Suprapubic skin (tissue), 4 donors: Measurements from ENCODE around the gene F8A2. TPM values are rescaled to one million over a fixed set of nuclear protein-coding genes. Genes with fewer than 3 reads are reported as not detected.
"Not testable (repeated sequence)": the region's sequence is repeated elsewhere in the genome, so short reads cannot be mapped to it uniquely, and the experiment has no call there.

Experiments
- DNase-seq, 2 donors: peaks; one replicate each; pipeline ENCODE4 v3.0.0-alpha.2; 2019; ENCODE audit warnings: low spot score in 2 of 2
- H3K27ac ChIP-seq: fragments of 200-600 bp; sonication (generic); one replicate; pipeline ENCODE4 v1.5.1; 2019
- H3K27me3 ChIP-seq: fragments of 200-600 bp; sonication (generic); one replicate; pipeline ENCODE4 v1.5.1; 2019
- H3K36me3 ChIP-seq: fragments of 200-600 bp; sonication (generic); one replicate; pipeline ENCODE4 v1.5.1; 2019
- H3K4me1 ChIP-seq: fragments of 200-600 bp; sonication (generic); one replicate; pipeline ENCODE4 v1.5.1; 2019
- H3K4me3 ChIP-seq: fragments of 200-600 bp; sonication (generic); one replicate; pipeline ENCODE4 v1.5.1; 2019; ENCODE audit warnings: mild to moderate bottlenecking
- H3K9me3 ChIP-seq: fragments of 200-600 bp; sonication (generic); one replicate; pipeline ENCODE4 v1.5.1; 2019
- EP300 ChIP-seq: sonication (generic); formaldehyde crosslinking; IDR thresholded peaks from one replicate; pipeline ENCODE4 v1.6.1; 2017; ENCODE audit warnings: antibody characterized with exemption
- POLR2A ChIP-seq, 2 donors: fragments of 450-650 bp; IDR thresholded peaks; one replicate each; pipeline ENCODE4 v1.6.1; 2017; ENCODE audit warnings: antibody characterized with exemption in 2 of 2, mild to moderate bottlenecking in 2 of 2, moderate library complexity in 2 of 2
- POLR2AphosphoS5 ChIP-seq, 3 donors: sonication (generic); formaldehyde crosslinking; IDR thresholded peaks; one replicate each; pipeline ENCODE4 v1.6.1; 2017; ENCODE audit warnings: antibody characterized with exemption in 3 of 3
- WGBS: methylation state at CpG from one replicate; pipeline ENCODE4 v1.1.5; 2018; 5-methylcytosine and 5-hydroxymethylcytosine counted together
- total RNA-seq, 4 donors: library from RNA; depleted of rRNA; stranded (reverse); fragments of >200 nt; gene quantifications; one replicate each; pipeline ENCODE4 v1.1.0, GENCODE V29; 2016
- TF ChIP-seq, protein P1 (sequence below), 2 donors: fragments of 200-600 bp in 1 of 2; fragments of 450-650 bp in 1 of 2; sonication (generic) in 1 of 2; IDR thresholded peaks; one replicate each; pipeline ENCODE4 v1.5.1; 2016 to 2019; ENCODE audit warnings: antibody characterized with exemption in 2 of 2, mild to moderate bottlenecking in 1 of 2, moderate library complexity in 1 of 2

Gene F8A2
- total RNA-seq, 4 donors from 2014 or later: not detected

DNA sequence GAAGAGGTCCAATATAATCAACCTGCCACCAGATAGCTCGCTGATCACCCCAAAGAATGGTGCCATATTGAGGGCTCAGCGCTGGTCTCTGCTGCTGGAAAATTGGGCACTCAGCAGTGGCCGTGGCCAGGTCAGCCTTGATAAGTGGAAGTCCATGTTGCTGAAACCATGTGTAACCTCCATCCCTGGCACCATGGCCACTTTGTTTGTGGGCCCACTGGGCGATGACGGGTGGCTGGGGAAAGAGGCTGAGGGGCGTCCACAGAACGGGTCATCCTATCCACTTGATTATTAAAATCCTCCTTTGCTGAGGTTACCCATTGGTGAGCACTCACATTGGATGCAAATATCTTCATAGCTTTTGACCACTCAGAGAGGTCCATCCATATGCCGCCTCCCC lies 7.7 kb downstream of the F8A2 start:
- Histone ChIP-seq H3K4me1 (no peaks in the 10 kb centered on the region), H3K4me3 (no peak overlapping the region), H3K36me3 (no peaks in the 10 kb centered on the region), H3K27ac (no peak overlapping the region), H3K27me3 (no peaks in the 10 kb centered on the region), H3K9me3 (no peaks in the 10 kb centered on the region)
- WGBS: 96% methylated on average over 6 of the region's 8 CpGs
- no peak for DNase-seq
- TF ChIP-seq POLR2A (IDR thresholded peaks at IDR 0.05) (no peak), EP300 (no peak)
- TF ChIP-seq, protein P1, sequence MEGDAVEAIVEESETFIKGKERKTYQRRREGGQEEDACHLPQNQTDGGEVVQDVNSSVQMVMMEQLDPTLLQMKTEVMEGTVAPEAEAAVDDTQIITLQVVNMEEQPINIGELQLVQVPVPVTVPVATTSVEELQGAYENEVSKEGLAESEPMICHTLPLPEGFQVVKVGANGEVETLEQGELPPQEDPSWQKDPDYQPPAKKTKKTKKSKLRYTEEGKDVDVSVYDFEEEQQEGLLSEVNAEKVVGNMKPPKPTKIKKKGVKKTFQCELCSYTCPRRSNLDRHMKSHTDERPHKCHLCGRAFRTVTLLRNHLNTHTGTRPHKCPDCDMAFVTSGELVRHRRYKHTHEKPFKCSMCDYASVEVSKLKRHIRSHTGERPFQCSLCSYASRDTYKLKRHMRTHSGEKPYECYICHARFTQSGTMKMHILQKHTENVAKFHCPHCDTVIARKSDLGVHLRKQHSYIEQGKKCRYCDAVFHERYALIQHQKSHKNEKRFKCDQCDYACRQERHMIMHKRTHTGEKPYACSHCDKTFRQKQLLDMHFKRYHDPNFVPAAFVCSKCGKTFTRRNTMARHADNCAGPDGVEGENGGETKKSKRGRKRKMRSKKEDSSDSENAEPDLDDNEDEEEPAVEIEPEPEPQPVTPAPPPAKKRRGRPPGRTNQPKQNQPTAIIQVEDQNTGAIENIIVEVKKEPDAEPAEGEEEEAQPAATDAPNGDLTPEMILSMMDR (IDR thresholded peaks at IDR 0.05): no peak

- not testable (repeated sequence) for H3K27me3 ChIP-seq, H3K27ac ChIP-seq, H3K4me3 ChIP-seq, H3K36me3 ChIP-seq, DNase-seq, H3K4me1 ChIP-seq, H3K9me3 ChIP-seq
- 72% methylated on average over 7 of the region's 7 CpGs for WGBS
These were observed 12.9 kb downstream of the F8A2 start for GRCh38 chrX:155394747-155395276.

- DNase-seq: no peak
- no peaks in the 10 kb centered on the region for H3K4me1 ChIP-seq
- WGBS: 76% methylated on average over 2 of the region's 2 CpGs
- TF ChIP-seq EP300 (no peak), POLR2A (IDR thresholded peaks at IDR 0.05) (no peak), POLR2AphosphoS5 (IDR thresholded peaks at IDR 0.05) (no peak)
- TF ChIP-seq, protein P1 (IDR thresholded peaks at IDR 0.05): no peak
- no peak overlapping the region for H3K27ac ChIP-seq
- H3K4me3 ChIP-seq: no peak overlapping the region
- no peaks in the 10 kb centered on the region for H3K9me3 ChIP-seq
- no peaks in the 10 kb centered on the region for H3K36me3 ChIP-seq
- H3K27me3 ChIP-seq: no peaks in the 10 kb centered on the region
These were observed 24.5 kb downstream of the F8A2 start for GRCh38 chrX:155406429-155406828.

DNA sequence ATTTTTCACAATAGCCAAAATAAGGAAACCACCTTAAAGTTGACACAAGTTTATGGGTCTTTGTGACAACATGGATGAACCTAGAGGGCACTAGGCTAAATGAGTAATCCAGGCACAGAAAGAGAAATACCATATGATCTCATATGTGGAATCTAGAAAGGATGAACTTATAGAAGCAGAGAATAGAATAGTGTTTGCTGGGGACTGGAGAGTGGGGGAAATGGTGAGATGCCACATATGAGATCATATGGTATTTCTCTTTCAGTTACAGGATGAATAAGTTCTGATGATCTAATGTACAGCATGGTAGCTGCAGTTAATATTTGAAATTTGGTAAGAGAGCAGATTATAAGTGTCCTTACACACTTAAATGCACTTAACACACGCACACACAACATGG lies 35.9 kb downstream of the F8A2 start:
- Histone ChIP-seq H3K9me3 (no peaks in the 10 kb centered on the region), H3K27ac (no peak overlapping the region), H3K27me3 (no peaks in the 10 kb centered on the region), H3K36me3 (no peaks in the 10 kb centered on the region), H3K4me3 (no peak overlapping the region), H3K4me1 (no peaks in the 10 kb centered on the region)
- no peak for TF ChIP-seq POLR2AphosphoS5 (IDR thresholded peaks at IDR 0.05)
- no peak for TF ChIP-seq POLR2A (IDR thresholded peaks at IDR 0.05)
- TF ChIP-seq, protein P1 (IDR thresholded peaks at IDR 0.05): no peak
- TF ChIP-seq EP300: no peak
- no peak for DNase-seq
- WGBS: 73% methylated on average over 1 of the region's 1 CpG

Other genes with a start within 250 kb of the F8A2 start
- 10 to 100 TPM; 10.8 to 26.7 (median 21.8) TPM for gene VBP1, start 165.6 kb upstream of the F8A2 start, total RNA-seq
- under 1 TPM in 2 of 4 donors, not detected in 2; 0.34 to 0.89 TPM for gene RAB39B, start 117.6 kb upstream of the F8A2 start, total RNA-seq
- 1 to 10 TPM; 4.8 to 9.2 (median 7.4) TPM for gene CLIC2, start 47.5 kb upstream of the F8A2 start, total RNA-seq
- 10 to 100 TPM in 3 of 4 donors, 1 to 10 TPM in 1; 9.7 to 24.3 (median 18.3) TPM for gene F8A3, start 76.5 kb downstream of the F8A2 start, total RNA-seq
- gene SPRY3, start 230.5 kb downstream of the F8A2 start, total RNA-seq: under 1 TPM; 0.30 to 0.76 (median 0.54) TPM
- 10 to 100 TPM in 3 of 4 donors, 1 to 10 TPM in 1; 8.5 to 15.2 (median 12.3) TPM for gene TMLHE, start 230.9 kb downstream of the F8A2 start, total RNA-seq